B cell (primary cell): ENCODE data around the gene ACBD3. TPM values are rescaled to one million over a fixed set of nuclear protein-coding genes. Genes with fewer than 3 reads are reported as not detected.
A peak's percentile ranks its signal among the peaks of the same experiment; 100 is the strongest.

Experiments
- ATAC-seq: fragments of 200-7000 bp; cut with Tn5 transposase; one replicate; pipeline ENCODE4 v1.10.0; 2021; ENCODE audit warnings: low read depth, mild to moderate bottlenecking, moderate number of reproducible peaks, moderate library complexity
- CTCF ChIA-PET: fragments of 350-600 bp; sonication (Branson Sonifier 250); formaldehyde crosslinking; loops from one replicate; lab custom pipeline; 2021; ENCODE audit warnings: antibody characterized with exemption, inconsistent platforms; lab: Charles Lee
- POLR2A ChIA-PET: fragments of 350-600 bp; sonication (Branson Sonifier 250); formaldehyde crosslinking; loops from one replicate; lab custom pipeline; 2021; ENCODE audit warnings: antibody characterized with exemption; lab: Charles Lee
- DNase-seq: peaks from one replicate; pipeline ENCODE4 v3.0.0; 2013
- H2AFZ ChIP-seq: 2 replicates; pipeline ENCODE4 v1.6.1; 2012; ENCODE audit warnings: mild to moderate bottlenecking, low read depth, low read length; ENCODE audit not compliant: insufficient read depth, poor library complexity, severe bottlenecking
- H3K27ac ChIP-seq, 2 donors: 1 replicate in 1 of 2; 2 replicates in 1 of 2; pipeline ENCODE4 v1.5.1; 2012 to 2013; ENCODE audit warnings: low read length in 2 of 2, mild to moderate bottlenecking in 2 of 2, moderate library complexity in 1 of 2
- H3K27me3 ChIP-seq, 4 experiments: fragments of 200-600 bp in 1 of 4; sonication (generic) in 1 of 4; replicated peaks in 1 of 4; 1 replicate in 2 of 4; 2 replicates in 2 of 4; pipeline versions ENCODE4 v1.6.1 to v1.7.0; 2013 to 2016; ENCODE audit warnings: low read length in 3 of 4, mild to moderate bottlenecking in 2 of 4, mixed read lengths in 1 of 4, moderate library complexity in 1 of 4; ENCODE audit not compliant: insufficient read depth in 4 of 4, control insufficient read depth in 3 of 4; ENCODE audit errors: control extremely low read depth in 1 of 4
- H3K36me3 ChIP-seq, 2 experiments: replicated peaks in 1 of 2; 1 replicate in 1 of 2; 2 replicates in 1 of 2; pipeline versions ENCODE4 v1.6.1 to v1.7.1; 2013; ENCODE audit warnings: low read length in 1 of 2; ENCODE audit not compliant: insufficient read depth in 2 of 2, control insufficient read depth in 1 of 2; ENCODE audit errors: control extremely low read depth in 1 of 2, extremely low read depth in 1 of 2
- H3K4me1 ChIP-seq, 2 donors: fragments of 200-600 bp in 1 of 2; sonication (generic) in 1 of 2; 1 replicate in 1 of 2; 2 replicates in 1 of 2; pipeline versions ENCODE4 v1.5.1 to v1.6.1; 2013 to 2017; ENCODE audit warnings: low read length in 2 of 2; ENCODE audit not compliant: control insufficient read depth in 2 of 2, insufficient read depth in 2 of 2
- H3K4me2 ChIP-seq: replicated peaks from 2 replicates; pipeline ENCODE3; 2012; ENCODE audit warnings: mild to moderate bottlenecking, low read depth, low read length; ENCODE audit not compliant: poor library complexity, severe bottlenecking
- H3K4me3 ChIP-seq, 5 experiments: fragments of 200-600 bp in 1 of 5; sonication (generic) in 1 of 5; 1 replicate in 3 of 5; 2 replicates in 2 of 5; pipeline versions ENCODE4 v1.5.1 to v1.7.0; 2011 to 2016; ENCODE audit warnings: low read length in 4 of 5, mild to moderate bottlenecking in 4 of 5, low read depth in 2 of 5, control low read depth in 1 of 5, moderate library complexity in 1 of 5; ENCODE audit not compliant: insufficient read depth in 1 of 5; ENCODE audit errors: control extremely low read depth in 1 of 5, extremely low read depth in 1 of 5
- H3K79me2 ChIP-seq: fragments of 200-600 bp; sonication (generic); one replicate; pipeline ENCODE4 v1.6.0; 2016; ENCODE audit warnings: low read length; ENCODE audit not compliant: control insufficient read depth, insufficient read depth
- H3K9ac ChIP-seq: fragments of 200-600 bp; sonication (generic); 2 replicates; pipeline ENCODE4 v1.6.1; 2017; ENCODE audit warnings: mild to moderate bottlenecking, low read length, moderate library complexity
- H3K9me3 ChIP-seq, 3 donors: one replicate each; pipeline versions ENCODE4 v1.6.1 to v1.7.1; 2013; ENCODE audit warnings: low read length in 2 of 3; ENCODE audit not compliant: control insufficient read depth in 2 of 3, insufficient read depth in 1 of 3; ENCODE audit errors: control extremely low read depth in 1 of 3
- H4K20me1 ChIP-seq: 2 replicates; pipeline ENCODE4 v1.6.0; 2012; ENCODE audit warnings: mild to moderate bottlenecking, low read length; ENCODE audit not compliant: insufficient read depth, control insufficient read depth, poor library complexity, severe bottlenecking
- H3K27ac Mint-ChIP-seq: one replicate; pipeline ENCODE4 v1.8.0; 2021; ENCODE audit warnings: mixed read lengths
- H3K27me3 Mint-ChIP-seq: one replicate; pipeline ENCODE4 v1.8.0; 2021; ENCODE audit warnings: mixed read lengths
- H3K4me1 Mint-ChIP-seq: one replicate; pipeline ENCODE4 v1.8.0; 2021; ENCODE audit warnings: mixed read lengths
- H3K4me3 Mint-ChIP-seq: one replicate; pipeline ENCODE4 v1.8.0; 2021; ENCODE audit warnings: mixed read lengths
- H3K9me3 Mint-ChIP-seq: one replicate; pipeline ENCODE4 v1.8.0; 2022; ENCODE audit warnings: mixed read lengths; ENCODE audit not compliant: insufficient read depth
- CTCF ChIP-seq: fragments of 200-600 bp; IDR thresholded peaks from one replicate; pipeline ENCODE4 v1.8.0; 2022; ENCODE audit warnings: antibody characterized with exemption, mild to moderate bottlenecking
- EZH2 ChIP-seq: IDR thresholded peaks from 2 replicates; pipeline ENCODE4 v1.6.1; 2012; ENCODE audit warnings: borderline replicate concordance, low read depth, mild to moderate bottlenecking, moderate library complexity, low read length; ENCODE audit not compliant: insufficient read depth, poor library complexity, severe bottlenecking
- WGBS: methylation state at CpG from one replicate; pipeline ENCODE4 v1.1.5; 2013; ENCODE audit warnings: missing lambda C conversion rate; ENCODE audit not compliant: insufficient coverage; 5-methylcytosine and 5-hydroxymethylcytosine counted together
- intact Hi-C: fragments of 100-400 bp; cut with micrococcal nuclease; formaldehyde crosslinking; loops from one replicate; pipeline ENCODE4 v1.10.0; 2022
- polyA plus RNA-seq: library from polyadenylated mRNA; depleted of rRNA; stranded (reverse); fragments of >200 nt; gene quantifications from 2 replicates; pipeline ENCODE4 v1.2.3, GENCODE V29; 2012
- total RNA-seq, 2 donors: library from RNA; stranded (reverse); fragments of 120-200 nt in 1 of 2; gene quantifications; 1 replicate in 1 of 2; 2 replicates in 1 of 2; pipeline versions ENCODE4 v1.2.3 to v1.2.4, GENCODE V29; 2013 to 2022

ACBD3 gene
- total and polyA plus RNA-seq, 2 donors (not counting 1 experiment from before 2014, with no cell fraction given) = 16.2 to 60.6 TPM

- DNase-seq = no peak
- H3K27ac Mint-ChIP-seq = peak overlapping the region; percentile 6
- peaks cover 37 to 41% of the 10 kb centered on the region in 2 donors for H3K4me1 ChIP-seq
- H3K9me3 Mint-ChIP-seq = no peaks in the 10 kb centered on the region
- no peaks in the 10 kb centered on the region for H3K27me3 Mint-ChIP-seq
- H3K4me2 ChIP-seq = no peak overlapping the region
- no peak overlapping the region for H3K4me3 ChIP-seq
- H3K9me3 ChIP-seq = no peaks in the 10 kb centered on the region
- no peak overlapping the region for H2AFZ ChIP-seq
- ChIA-PET CTCF (interaction anchor here (1.5 to 3.2 kb wide), 4 partner anchors 50 to 216 kb away, joined by 3 to 17 read pairs (median 6); no protein-coding TSS in a partner anchor), POLR2A (no interaction called here)
- no peaks in the 10 kb centered on the region for H4K20me1 ChIP-seq
- no peak overlapping the region for H3K27ac ChIP-seq
- no peak overlapping the region for H3K4me3 Mint-ChIP-seq
- H3K36me3 ChIP-seq = no peaks in the 10 kb centered on the region
- intact Hi-C loops = no loop called here
- no peak for ATAC-seq
- H3K79me2 ChIP-seq = no peaks in the 10 kb centered on the region
- no peak for TF ChIP-seq CTCF
- TF ChIP-seq EZH2 = no peak
- H3K9ac ChIP-seq = no peak overlapping the region
- peaks cover 45% of the 10 kb centered on the region for H3K4me1 Mint-ChIP-seq
- 50% methylated on average over 2 of the region's 6 CpGs for WGBS
- H3K27me3 ChIP-seq = no peaks in the 10 kb centered on the region
Observed at GRCh38 chr1:226117330-226117729, 69.2 kb downstream of the ACBD3 start.

GRCh38 chr1:226116673-226117072 lies 69.9 kb downstream of the ACBD3 start:
- no peak overlapping the region for H3K4me3 Mint-ChIP-seq

More at GRCh38 chr1:226116673-226117072, 69.9 kb downstream of the ACBD3 start:
- DNase-seq = no peak
- H3K27me3 Mint-ChIP-seq = no peaks in the 10 kb centered on the region
- Histone ChIP-seq H3K4me1 (peaks cover 43 to 47% of the 10 kb centered on the region in 2 donors), H2AFZ (no peak overlapping the region), H3K9me3 (no peaks in the 10 kb centered on the region), H3K4me2 (no peak overlapping the region), H3K9ac (no peak overlapping the region), H3K27ac (no peak overlapping the region), H3K27me3 (no peaks in the 10 kb centered on the region), H3K36me3 (no peaks in the 10 kb centered on the region), H3K79me2 (no peaks in the 10 kb centered on the region), H4K20me1 (no peaks in the 10 kb centered on the region), H3K4me3 (no peak overlapping the region)
- TF ChIP-seq EZH2 (no peak), CTCF (no peak)
- H3K4me1 Mint-ChIP-seq = peaks cover 52% of the 10 kb centered on the region
- CTCF ChIA-PET = interaction anchor here (1.5 to 3.2 kb wide), 5 partner anchors 18 to 217 kb away, joined by 3 to 17 read pairs (median 5); no protein-coding TSS in a partner anchor
- POLR2A ChIA-PET = no interaction called here
- no peak for ATAC-seq
- H3K9me3 Mint-ChIP-seq = no peaks in the 10 kb centered on the region
- H3K27ac Mint-ChIP-seq = peak overlapping the region; percentile 65
- WGBS = 100% methylated on average over 2 of the region's 3 CpGs
- intact Hi-C loops = no loop called here
